ENCODE results near the gene B4GALT7.
"Not testable (repeated sequence)": the region's sequence is repeated elsewhere in the genome, so short reads cannot be mapped to it uniquely, and the experiment has no call there.

Gene B4GALT7

DNA sequence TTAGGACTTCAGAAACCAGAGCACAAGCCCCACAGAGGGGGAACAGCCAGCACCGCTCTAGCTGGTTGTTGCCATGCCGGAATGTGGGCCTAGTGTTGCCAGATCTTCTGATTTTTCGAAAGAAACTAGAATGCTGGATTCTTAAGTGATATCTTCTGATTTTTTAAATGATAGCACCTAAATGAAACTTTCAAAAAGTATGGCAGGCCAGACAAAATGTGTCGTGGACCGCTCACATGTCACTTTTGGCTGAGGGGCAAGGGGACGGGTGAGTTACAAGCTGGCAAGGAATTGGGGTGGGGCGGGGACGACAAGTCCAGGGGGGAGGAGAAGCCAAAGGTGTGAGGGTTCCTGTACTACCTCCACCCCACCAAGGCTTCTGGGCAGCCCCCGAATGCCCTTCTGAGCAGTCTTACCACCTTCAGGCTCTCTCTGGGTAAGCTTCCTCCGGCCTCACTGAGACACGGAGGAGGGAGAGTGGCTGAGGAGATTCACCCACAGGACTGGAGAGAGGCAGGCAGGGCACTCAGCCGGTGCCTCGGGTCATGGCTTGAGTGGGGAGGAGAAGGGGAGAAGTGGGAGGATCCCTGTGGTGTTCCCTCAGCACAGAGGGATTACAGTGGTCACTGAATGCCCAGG lies 10.3 kb downstream of the B4GALT7 start:
- FAIRE-seq, result no peak

DNA sequence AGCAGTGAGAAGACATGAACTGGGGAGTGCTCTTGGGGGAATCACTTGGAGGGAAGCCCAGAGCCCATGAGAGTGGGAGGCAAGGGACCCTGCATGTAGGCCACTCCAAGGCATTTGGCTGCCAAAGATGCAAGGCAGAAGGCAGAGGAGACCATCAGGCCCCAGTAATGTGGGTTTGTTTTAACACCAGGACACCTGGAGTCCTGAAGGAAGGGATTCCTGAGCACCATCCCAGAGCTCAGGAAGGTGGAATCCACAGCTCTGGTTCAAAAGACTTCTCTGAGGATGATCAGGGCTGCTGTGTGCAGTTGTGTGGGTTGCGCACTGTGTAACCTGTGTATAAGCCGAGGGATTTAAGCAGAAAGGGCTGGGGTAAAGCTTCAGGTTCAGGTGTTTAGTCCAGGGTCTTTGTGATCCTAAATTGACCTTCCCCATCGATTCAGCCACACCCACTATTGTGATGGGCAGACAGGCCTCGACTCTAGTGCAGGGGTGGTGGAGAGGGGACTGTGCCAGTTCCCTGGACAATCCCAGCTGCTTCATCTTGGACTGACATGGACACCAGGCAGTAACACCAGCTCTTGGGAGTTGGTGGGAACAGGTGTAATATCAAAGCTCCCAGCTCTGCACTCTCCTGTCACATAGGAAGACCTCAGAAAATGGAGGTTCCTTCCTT lies 11.0 kb downstream of the B4GALT7 start:
- no peak for FAIRE-seq

DNA sequence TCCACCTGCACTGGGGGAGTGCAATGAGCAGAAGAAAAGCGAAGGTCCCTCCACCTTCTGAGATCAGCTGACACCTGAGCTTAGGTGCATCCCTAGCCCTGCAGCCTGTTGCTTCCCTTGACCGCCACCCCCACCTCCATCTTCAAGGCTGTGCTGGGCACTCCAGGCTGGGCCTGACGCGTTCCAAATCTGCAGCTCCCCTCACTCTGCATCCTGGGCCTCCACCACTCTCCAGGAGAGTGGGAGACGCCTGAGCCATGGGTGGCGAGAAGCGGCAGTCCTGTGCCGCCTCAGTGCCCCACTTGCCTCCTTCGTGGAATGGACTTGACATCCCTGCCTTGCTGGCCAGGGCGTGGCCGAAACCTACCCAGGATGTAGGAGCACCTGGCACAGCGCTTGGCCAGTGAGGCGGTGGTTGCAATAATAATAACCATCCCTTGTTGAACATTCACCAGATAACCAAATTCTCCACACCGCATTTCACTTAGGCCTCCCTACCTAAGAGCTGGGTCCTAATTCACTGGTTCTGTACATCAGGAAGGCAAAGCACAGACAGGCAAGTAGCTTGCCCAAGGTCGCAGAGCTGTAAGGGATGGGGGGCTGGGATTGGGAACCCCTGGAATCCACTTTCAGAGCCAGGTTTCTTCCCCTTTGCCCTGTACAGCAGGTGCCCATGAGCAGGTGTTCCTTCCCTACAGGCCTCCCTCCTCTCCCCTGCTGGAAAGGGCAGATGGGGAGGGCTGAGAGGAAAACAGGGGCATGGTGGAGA lies 11.7 kb downstream of the B4GALT7 start:
- no peak for FAIRE-seq

DNA sequence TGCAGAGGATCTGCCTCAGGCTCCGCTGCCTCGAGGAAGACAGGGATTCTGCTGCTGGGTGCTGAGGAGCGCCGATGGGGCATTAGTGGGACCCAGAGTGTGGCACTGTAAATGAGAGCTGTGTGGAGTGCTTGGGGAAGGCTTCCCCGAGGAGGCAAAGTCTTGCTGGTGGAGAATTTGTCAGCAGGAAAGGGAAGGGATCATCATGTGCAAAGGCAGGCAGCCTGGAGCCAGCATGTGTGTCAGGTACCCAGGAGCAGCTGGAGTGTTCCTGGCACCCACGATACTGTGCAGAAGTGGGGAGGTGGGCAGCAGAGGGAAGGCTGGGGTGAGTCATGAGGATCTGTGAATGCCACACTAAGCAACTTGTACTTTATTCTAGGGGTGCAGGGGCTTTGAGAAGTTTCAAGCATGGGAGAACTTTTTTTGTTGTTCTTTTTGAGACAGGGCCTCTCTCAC lies 12.3 kb downstream of the B4GALT7 start:
- no peak for FAIRE-seq

DNA sequence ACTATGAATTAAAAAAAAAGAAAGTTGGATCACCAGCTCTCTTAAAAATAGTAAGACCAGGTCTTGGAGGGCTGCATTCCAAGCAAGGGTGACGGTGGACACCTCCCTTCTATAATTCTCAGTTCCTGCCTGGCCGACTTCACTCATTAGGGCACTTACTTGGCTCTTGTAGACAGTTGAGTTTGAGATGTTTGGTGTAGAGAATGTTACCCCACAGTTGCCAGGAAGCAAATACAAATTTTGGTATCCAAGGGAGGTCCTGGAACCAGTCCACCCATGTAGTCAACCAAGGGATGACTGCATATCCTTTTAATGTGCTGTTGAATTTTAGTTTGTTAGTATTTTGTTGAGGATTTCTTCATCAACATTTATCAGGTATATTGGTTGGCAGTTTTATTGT lies 20.6 kb downstream of the B4GALT7 start:
- FAIRE-seq, result no peak

DNA sequence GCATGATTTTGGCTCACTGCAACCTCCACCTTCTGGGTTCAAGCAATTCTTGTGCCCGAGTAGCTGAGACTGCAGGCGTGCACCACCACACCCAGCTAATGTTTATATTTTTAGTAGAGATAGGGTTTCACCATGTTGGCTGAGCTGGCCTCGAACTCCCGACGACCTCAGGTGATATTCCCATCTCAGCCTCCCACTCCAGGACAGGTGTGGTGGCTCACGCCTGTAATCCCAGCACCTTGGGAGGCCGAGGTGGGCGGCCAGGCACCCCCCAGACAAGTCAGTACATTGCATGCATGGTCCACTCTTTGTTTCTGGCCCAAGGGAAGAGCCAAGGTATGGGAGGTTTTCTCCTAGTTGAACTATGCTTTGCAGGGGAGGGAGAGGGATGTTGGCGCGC lies 24.2 kb downstream of the B4GALT7 start:
- FAIRE-seq, result not testable (repeated sequence)

DNA sequence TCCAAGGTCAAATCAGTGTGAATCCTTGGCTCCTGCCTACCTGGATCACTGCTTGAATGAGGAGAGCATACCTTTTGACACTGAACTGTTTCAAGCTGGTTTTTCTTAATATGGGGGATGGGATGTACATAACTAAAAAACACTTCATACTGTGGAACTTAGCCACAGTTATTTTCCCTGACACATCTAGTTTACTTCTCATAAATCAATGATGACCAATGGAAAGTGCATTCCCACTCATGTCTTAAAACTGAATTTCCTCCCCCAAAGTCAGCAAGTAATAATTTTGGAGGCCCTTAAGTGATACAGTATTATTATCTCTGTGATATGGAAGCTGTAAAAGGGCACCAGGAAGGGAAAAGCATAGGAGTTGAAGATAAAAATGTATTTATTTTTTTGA lies 30.3 kb downstream of the B4GALT7 start:
- not testable (repeated sequence) for FAIRE-seq

DNA sequence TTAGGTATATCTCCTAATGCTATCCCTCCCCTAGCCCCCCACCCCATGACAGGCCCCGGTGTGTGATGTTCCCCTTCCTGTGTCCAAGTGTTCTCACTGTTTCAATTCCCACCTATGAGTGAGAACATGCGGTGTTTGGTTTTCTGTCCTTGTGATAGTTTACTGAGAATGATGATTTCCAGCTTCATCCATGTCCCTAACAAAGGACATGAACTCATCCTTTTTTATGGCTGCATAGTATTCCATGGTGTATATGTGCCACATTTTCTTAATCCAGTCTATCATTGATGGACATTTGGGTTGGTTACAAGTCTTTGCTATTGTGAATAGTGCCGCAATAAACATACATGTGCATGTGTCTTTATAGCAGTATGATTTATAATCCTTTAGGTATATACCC lies 35.0 kb downstream of the B4GALT7 start:
- FAIRE-seq, result not testable (repeated sequence)

DNA sequence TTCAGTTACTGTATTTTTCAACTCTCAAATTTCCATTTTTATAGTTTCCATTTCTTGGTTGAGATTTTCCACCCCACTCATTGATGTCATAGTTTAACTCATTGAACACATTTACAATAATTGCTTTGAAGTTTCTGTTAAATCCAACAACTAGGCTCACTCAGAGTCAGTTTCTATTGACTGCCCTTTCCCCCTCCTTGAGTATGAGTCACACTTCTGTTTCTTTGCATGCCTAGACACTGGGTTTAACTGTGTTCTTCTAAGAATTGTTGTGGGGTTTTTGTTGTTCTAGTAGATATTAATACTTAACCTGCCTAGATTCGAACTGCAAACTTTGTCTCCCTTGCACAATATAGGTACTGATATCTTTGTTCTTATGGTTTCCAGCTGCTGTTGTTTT lies 45.5 kb downstream of the B4GALT7 start:
- FAIRE-seq, result not testable (repeated sequence)

DNA sequence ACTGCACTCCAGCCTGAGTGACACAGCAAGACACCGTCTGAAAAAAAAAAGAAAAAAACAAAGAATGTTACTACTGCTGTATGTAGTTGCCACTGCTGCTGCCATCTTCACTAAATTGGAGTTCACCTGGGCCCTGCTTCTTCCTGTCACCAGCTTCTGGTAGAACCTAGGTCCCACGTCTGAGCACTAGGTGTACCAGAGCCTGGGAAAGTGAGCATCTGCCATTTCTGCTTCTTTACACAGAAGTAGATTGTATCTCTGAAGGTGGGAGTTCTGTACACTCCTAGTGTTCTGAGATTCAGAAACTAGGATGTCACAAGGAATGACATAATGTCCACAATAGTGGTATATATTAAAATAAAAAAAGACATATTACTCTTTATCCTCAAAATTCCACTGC lies 51.3 kb downstream of the B4GALT7 start:
- not testable (repeated sequence) for FAIRE-seq

DNA sequence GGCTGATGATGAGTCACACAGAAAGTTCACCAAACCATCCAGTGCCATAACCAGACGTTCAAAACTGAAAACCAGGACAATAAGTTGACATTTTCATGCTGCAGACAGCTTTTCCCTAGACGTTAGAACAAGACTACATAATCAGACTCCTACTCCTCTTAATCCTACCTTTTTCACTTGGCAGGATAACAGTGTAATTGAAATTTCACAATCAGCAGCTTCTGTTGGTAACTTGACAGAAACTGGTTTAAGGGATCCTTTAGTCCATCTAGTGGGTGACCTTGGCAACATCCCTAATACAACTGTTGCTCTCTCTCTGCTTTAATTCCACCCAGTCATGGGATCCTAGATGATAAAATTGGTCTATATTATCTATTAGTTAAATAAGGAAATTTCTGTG lies 57.9 kb downstream of the B4GALT7 start:
- FAIRE-seq, result not testable (repeated sequence)

DNA sequence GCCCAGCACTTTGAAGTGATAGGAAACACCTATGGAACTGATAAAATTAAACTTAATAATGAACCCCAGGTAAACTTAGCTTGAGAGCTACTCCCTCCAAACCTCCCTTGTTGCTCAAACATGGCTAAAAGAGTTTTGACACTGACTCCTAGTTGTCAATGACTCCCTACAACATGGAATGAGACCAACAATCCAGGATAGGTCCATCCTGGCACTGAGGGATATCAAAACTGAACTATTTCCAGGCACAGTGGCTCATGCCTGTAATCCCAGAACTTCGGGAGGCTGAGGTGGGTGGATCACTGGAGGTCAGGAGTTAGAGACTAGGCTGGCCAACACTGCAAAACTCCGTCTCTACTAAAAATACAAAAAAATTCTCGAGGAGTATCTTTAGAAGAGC lies 58.6 kb downstream of the B4GALT7 start:
- FAIRE-seq, result not testable (repeated sequence)
